ENCODE results near the gene GID8. TPM values are rescaled to one million over a fixed set of nuclear protein-coding genes. Genes with fewer than 3 reads are reported as not detected.

GID8 gene
- polyA plus RNA-seq, 1 of the 3 experiments (the other 2 are of a cell fraction): 18.1 TPM

- H4K20me1 ChIP-seq (ENCODE audit: insufficient read depth): no peaks in the 10 kb centered on the region
- DNase-seq: no peak
- no peak overlapping the region for H3K9ac ChIP-seq
- 11% methylated on average over 14 of the region's 19 CpGs for WGBS (ENCODE audit: low lambda C conversion rate)
- H3K9me2 ChIP-seq: no peaks in the 10 kb centered on the region
- POLR2A ChIA-PET: no interaction called here
- no peak overlapping the region for H3K4me3 ChIP-seq (ENCODE audit: low read depth in 2 of 2, low read length in 1 of 2)
- peaks cover 51% of the 10 kb centered on the region for H3K27me3 ChIP-seq (ENCODE audit: insufficient read depth)
- H3K4me1 ChIP-seq (ENCODE audit: control insufficient read depth in 1 of 2, insufficient read depth in 2 of 2, low read depth in 1 of 2, low read length in 1 of 2): peaks cover 0 to 6% of the 10 kb centered on the region in 2 experiments; a peak in 1 of 4 replicates
- CTCF ChIA-PET: interaction anchor here (1.0 to 3.4 kb wide), 6 partner anchors 8 to 189 kb away, joined by 3 to 24 read pairs (median 4); no protein-coding TSS in a partner anchor
- no peaks in the 10 kb centered on the region for H3F3A ChIP-seq (replicated peaks; ENCODE audit: insufficient read depth)
- no peaks in the 10 kb centered on the region for H3K36me3 ChIP-seq (replicated peaks in 1 of 2; ENCODE audit: control insufficient read depth in 1 of 2, insufficient read depth in 2 of 2, low read length in 1 of 2)
- H3K4me2 ChIP-seq: no peak overlapping the region
- no peaks in the 10 kb centered on the region for H3K79me2 ChIP-seq (ENCODE audit: insufficient read depth)
- TF ChIP-seq USF1 (IDR thresholded peaks at IDR 0.05; ENCODE audit: borderline replicate concordance, low read depth) (no peak), ELF1 (IDR thresholded peaks at IDR 0.05) (no peak), RXRA (IDR thresholded peaks at IDR 0.05; ENCODE audit: borderline replicate concordance, low read depth) (no peak), JUND (IDR thresholded peaks at IDR 0.05) (no peak), SMC3 (IDR thresholded peaks at IDR 0.05; ENCODE audit: low read depth, low read length) (no peak), FOXJ3 (CRISPR knock-in tag; IDR thresholded peaks at IDR 0.05) (no peak), GABPA (IDR thresholded peaks at IDR 0.05; ENCODE audit: low read depth) (no peak)
- no peaks in the 10 kb centered on the region for H3K9me3 ChIP-seq
- H3K27ac ChIP-seq (ENCODE audit: low read depth in 2 of 2, low read length in 1 of 2): no peak overlapping the region
- no peak overlapping the region for H2AFZ ChIP-seq (ENCODE audit: low read depth)
Measured at GRCh38 chr20:62980380-62980960, 42.5 kb downstream of the GID8 start.

DNA sequence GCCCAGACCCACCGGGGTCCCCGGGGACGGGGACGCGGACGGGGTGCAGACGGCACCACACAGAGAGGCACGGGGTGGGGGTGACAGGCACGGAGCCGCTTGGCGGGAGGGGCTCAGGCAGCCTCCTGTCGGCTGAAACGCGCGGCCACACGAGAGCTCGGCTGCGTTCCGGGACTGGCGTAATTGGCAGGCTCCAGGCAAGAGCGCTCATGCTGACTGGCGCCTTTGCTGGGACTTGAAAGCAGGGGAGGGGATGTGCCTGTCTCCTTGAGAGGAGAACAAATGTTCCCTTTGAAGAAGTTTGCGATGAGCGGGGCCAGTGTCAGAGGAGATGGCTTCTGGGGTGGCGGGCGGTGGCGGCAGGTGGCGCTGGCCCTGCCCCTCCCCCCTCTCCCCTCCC is 43.0 kb downstream of the GID8 start:
- no peak for TF ChIP-seq EP300 (IDR thresholded peaks at IDR 0.05; ENCODE audit: borderline replicate concordance in 1 of 2, low read depth in 1 of 2, low read length in 1 of 2)
- TF ChIP-seq EZH2phosphoT487 (IDR thresholded peaks at IDR 0.05; ENCODE audit: borderline replicate concordance, low read depth): no peak
- TF ChIP-seq YY1 (IDR thresholded peaks at IDR 0.05; ENCODE audit: low read depth): no peak
- no peak for TF ChIP-seq NFIC (IDR thresholded peaks at IDR 0.05; ENCODE audit: borderline replicate concordance)
- TF ChIP-seq REST (IDR thresholded peaks at IDR 0.05; ENCODE audit: low read depth, low read length): no peak
- no peak for TF ChIP-seq NRF1 (IDR thresholded peaks at IDR 0.05; ENCODE audit: low read depth, low read length)
- no peak for TF ChIP-seq RXRA (IDR thresholded peaks at IDR 0.05; ENCODE audit: borderline replicate concordance, low read depth)
- no peak for TF ChIP-seq TCF12 (IDR thresholded peaks at IDR 0.05)
- TF ChIP-seq GATA2 (CRISPR knock-in tag; IDR thresholded peaks at IDR 0.05): no peak
- TF ChIP-seq MXI1 (IDR thresholded peaks at IDR 0.05; ENCODE audit: low read depth, low read length): no peak
- no peak for TF ChIP-seq FOSL2 (IDR thresholded peaks at IDR 0.05; ENCODE audit: borderline replicate concordance, low read depth)
- TF ChIP-seq MEF2A (IDR thresholded peaks at IDR 0.05; ENCODE audit: borderline replicate concordance, low read depth): no peak
- no peak for TF ChIP-seq SMC3 (IDR thresholded peaks at IDR 0.05; ENCODE audit: low read depth, low read length)
- TF ChIP-seq, protein P1, sequence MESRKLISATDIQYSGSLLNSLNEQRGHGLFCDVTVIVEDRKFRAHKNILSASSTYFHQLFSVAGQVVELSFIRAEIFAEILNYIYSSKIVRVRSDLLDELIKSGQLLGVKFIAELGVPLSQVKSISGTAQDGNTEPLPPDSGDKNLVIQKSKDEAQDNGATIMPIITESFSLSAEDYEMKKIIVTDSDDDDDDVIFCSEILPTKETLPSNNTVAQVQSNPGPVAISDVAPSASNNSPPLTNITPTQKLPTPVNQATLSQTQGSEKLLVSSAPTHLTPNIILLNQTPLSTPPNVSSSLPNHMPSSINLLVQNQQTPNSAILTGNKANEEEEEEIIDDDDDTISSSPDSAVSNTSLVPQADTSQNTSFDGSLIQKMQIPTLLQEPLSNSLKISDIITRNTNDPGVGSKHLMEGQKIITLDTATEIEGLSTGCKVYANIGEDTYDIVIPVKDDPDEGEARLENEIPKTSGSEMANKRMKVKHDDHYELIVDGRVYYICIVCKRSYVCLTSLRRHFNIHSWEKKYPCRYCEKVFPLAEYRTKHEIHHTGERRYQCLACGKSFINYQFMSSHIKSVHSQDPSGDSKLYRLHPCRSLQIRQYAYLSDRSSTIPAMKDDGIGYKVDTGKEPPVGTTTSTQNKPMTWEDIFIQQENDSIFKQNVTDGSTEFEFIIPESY (IDR thresholded peaks at IDR 0.05; ENCODE audit: borderline replicate concordance, low read depth): no peak
- TF ChIP-seq FOXM1 (IDR thresholded peaks at IDR 0.05; ENCODE audit: low read depth): no peak
- no peak overlapping the region for H3K4me3 ChIP-seq (ENCODE audit: low read depth in 2 of 2, low read length in 1 of 2)
- H3K9ac ChIP-seq: no peak overlapping the region
- H3K79me2 ChIP-seq (ENCODE audit: insufficient read depth): no peaks in the 10 kb centered on the region
- CTCF ChIA-PET: interaction anchor here (1.4 to 3.4 kb wide), 3 partner anchors 9 to 158 kb away, joined by 3 to 24 read pairs (median 5); no protein-coding TSS in a partner anchor
- H3K9me2 ChIP-seq: no peaks in the 10 kb centered on the region
- H3K4me1 ChIP-seq (ENCODE audit: control insufficient read depth in 1 of 2, insufficient read depth in 2 of 2, low read depth in 1 of 2, low read length in 1 of 2): peaks cover 0 to 6% of the 10 kb centered on the region in 2 experiments; a peak in 1 of 4 replicates
- no peaks in the 10 kb centered on the region for H3F3A ChIP-seq (replicated peaks; ENCODE audit: insufficient read depth)
- no peak overlapping the region for H3K4me2 ChIP-seq
- no peak overlapping the region for H3K27ac ChIP-seq (ENCODE audit: low read depth in 2 of 2, low read length in 1 of 2)
- H2AFZ ChIP-seq (ENCODE audit: low read depth): no peak overlapping the region
- WGBS (ENCODE audit: low lambda C conversion rate): 8% methylated on average over 17 of the region's 28 CpGs
- peaks cover 46% of the 10 kb centered on the region for H3K27me3 ChIP-seq (ENCODE audit: insufficient read depth)
- POLR2A ChIA-PET: no interaction called here
- no peaks in the 10 kb centered on the region for H4K20me1 ChIP-seq (ENCODE audit: insufficient read depth)
- DNase-seq: peak; percentile 73
- no peaks in the 10 kb centered on the region for H3K36me3 ChIP-seq (replicated peaks in 1 of 2; ENCODE audit: control insufficient read depth in 1 of 2, insufficient read depth in 2 of 2, low read length in 1 of 2)
- H3K9me3 ChIP-seq: no peaks in the 10 kb centered on the region

Data from SK-N-SH (cell line).